Lower leg skin (tissue), 3 donors: ENCODE results near the gene CACNB4.
"Not testable (repeated sequence)": the region's sequence is repeated elsewhere in the genome, so short reads cannot be mapped to it uniquely, and the experiment has no call there.

Experiments
- POLR2A ChIP-seq, 2 donors: fragments of 450-650 bp; IDR thresholded peaks; one replicate each; pipeline ENCODE4 v1.6.1; 2016 to 2017; ENCODE audit warnings: antibody characterized with exemption in 2 of 2, mild to moderate bottlenecking in 1 of 2, moderate library complexity in 1 of 2
- TF ChIP-seq, protein P1 (sequence below), 3 donors: fragments of 450-650 bp; IDR thresholded peaks; one replicate each; pipeline ENCODE4 v1.5.1; 2016; ENCODE audit warnings: antibody characterized with exemption in 3 of 3, mild to moderate bottlenecking in 3 of 3, moderate library complexity in 2 of 3

GRCh38 chr2:152003283-152003682 lies 95.6 kb downstream of the CACNB4 start:
- TF ChIP-seq, protein P1, sequence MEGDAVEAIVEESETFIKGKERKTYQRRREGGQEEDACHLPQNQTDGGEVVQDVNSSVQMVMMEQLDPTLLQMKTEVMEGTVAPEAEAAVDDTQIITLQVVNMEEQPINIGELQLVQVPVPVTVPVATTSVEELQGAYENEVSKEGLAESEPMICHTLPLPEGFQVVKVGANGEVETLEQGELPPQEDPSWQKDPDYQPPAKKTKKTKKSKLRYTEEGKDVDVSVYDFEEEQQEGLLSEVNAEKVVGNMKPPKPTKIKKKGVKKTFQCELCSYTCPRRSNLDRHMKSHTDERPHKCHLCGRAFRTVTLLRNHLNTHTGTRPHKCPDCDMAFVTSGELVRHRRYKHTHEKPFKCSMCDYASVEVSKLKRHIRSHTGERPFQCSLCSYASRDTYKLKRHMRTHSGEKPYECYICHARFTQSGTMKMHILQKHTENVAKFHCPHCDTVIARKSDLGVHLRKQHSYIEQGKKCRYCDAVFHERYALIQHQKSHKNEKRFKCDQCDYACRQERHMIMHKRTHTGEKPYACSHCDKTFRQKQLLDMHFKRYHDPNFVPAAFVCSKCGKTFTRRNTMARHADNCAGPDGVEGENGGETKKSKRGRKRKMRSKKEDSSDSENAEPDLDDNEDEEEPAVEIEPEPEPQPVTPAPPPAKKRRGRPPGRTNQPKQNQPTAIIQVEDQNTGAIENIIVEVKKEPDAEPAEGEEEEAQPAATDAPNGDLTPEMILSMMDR (IDR thresholded peaks at IDR 0.05), result not testable (repeated sequence)
- not testable (repeated sequence) for TF ChIP-seq POLR2A (IDR thresholded peaks at IDR 0.05)
